HG02938 (cell line): ENCODE results near the gene HAND2.

ENCODE experiments used
- ATAC-seq: cut with Tn5 transposase; IDR thresholded peaks from one replicate; pipeline ENCODE4 v1.9.1; 2021; ENCODE audit warnings: mild to moderate bottlenecking, moderate library complexity; ENCODE audit not compliant: unreplicated experiment

HAND2 gene

DNA sequence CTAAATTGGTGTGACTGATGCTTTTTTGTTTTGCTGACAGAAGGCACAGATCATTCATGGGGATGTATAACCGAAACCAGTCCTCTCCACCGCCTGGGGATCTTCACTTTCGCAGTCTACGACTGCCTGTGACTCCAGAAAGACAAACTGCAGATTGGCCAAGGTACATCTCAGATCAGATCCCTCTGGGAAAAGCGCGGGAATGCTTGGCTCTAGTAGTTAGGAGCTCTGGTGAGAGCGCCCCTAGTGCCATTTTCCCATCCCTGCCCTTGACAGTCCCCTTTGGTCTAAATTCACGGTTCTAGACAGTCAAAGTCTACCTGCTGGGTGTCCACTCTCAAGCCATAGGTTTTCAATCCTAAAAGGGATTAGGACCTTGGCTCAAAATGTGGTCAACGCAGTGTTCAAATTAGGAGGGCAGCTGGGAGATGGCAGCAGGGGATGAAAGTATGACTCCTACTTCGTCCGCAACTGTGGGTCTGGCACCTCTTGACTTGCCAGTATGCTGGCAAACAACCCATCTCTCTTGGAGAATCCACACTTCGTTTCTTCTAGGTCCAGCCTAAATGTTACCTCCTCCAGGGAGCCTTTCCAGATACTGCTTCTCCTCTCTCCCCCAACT, 6.9 kb upstream of the HAND2 start:
- no peak for ATAC-seq

DNA sequence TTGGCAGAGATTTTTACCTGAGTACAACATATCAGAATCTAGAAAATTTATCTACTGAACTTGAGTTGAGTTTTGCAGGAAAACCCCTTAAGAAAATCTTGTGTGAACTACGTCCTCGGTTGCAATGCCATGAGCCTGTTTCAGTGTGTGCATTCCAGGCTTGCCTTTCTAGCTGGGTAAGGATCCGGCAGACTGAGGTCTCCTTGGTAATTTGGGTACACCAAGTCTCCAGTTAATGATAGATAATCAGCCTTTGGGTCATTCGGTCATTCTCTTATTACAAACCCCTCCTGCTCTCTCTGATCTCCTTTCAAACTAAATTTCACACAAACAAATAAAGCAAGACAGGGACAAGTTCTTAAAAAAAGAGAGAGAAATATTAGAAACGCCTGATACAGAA, 5.9 kb upstream of the HAND2 start:
- ATAC-seq, result no peak

DNA sequence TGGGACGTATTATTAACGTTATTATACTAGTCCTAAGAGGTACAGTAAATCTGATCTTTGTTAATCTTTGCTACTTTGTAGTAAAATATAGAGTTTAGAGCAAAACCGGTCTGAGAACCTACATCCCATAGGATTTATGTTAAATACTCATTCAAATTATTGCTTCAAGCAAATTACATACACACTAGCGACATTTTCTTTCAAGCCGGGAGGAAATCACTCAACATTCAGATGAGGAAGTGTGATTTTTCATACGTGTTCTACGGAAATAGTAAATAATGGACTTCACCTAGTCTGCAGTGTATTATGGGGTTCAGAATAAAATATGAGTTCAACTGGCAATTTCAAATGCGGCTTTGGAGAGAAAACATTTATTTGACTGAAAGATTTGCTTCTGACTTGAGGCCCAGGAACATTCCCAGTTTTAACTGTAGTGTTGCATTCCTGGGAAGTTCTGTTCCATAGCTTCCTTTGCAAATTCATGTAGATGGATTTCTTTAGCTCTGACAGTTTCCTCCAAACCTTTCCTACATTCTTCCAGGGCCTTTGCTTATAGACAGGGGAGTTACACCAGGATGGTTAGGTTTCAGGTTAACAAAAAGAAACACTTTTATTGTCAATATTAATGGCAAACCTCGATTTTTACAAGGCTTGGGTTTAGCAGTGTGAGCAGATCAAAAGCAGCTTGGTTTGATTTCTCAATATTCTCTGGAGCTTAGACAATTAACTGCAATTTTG, 5.3 kb upstream of the HAND2 start:
- ATAC-seq, result no peak

DNA sequence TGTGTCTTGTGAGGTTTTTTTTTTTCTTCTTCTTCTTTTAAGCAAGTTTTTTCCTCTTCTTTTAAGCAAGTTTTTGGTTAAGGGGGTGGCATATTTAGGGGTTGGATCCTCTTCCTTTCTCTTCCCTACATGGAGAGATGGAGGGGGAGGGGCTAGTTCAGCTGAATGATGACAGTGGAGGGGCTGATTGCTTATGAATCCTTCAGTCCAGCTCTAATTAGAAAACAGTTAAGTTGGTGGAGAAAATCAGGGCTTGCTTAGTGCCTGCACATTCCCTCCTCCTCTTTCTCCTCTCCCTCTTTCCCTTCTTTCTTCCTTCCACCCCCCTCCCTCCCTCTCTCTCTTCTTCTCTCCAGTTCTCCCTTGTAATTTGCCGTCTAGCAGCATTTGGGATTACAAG, 4.4 kb upstream of the HAND2 start:
- ATAC-seq, result no peak

DNA sequence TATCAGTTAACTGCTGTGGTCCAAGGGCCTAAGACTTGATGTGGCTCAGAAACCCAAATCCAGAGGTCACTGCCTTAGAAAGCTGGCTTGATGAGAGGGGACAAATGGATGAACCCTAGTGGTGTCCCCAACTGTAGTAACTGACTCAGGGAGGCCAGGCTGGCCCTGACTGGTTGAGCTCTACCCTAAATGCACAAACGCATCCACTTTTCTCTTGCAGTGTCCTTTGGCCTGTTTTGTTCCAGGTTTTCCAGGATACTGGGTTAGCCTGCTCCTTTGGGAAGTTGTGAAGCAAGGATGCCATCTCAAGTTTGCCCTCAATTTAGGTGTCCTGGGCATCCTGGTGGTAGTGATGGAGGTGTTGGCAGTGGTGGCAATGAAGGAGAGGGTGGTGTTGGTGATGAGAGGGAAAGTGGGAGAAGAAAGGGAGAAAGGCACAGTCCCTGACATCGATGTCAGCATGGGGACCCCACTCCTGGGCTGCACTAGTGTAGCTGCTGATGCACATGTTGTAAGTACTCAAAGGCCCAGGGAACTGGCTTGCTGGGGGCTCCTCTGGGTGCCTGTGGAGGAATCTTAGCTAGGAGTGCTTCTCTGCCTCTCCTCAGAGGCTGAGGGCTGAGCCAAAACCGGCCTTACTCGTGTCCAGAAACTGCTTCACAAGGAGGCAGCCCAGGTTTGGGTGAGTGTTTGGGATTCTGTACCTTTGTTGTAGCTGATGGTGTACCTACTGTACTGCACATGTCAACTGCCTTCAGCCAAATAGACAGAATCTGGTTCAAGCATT, 2.9 kb upstream of the HAND2 start:
- ATAC-seq, result no peak

DNA sequence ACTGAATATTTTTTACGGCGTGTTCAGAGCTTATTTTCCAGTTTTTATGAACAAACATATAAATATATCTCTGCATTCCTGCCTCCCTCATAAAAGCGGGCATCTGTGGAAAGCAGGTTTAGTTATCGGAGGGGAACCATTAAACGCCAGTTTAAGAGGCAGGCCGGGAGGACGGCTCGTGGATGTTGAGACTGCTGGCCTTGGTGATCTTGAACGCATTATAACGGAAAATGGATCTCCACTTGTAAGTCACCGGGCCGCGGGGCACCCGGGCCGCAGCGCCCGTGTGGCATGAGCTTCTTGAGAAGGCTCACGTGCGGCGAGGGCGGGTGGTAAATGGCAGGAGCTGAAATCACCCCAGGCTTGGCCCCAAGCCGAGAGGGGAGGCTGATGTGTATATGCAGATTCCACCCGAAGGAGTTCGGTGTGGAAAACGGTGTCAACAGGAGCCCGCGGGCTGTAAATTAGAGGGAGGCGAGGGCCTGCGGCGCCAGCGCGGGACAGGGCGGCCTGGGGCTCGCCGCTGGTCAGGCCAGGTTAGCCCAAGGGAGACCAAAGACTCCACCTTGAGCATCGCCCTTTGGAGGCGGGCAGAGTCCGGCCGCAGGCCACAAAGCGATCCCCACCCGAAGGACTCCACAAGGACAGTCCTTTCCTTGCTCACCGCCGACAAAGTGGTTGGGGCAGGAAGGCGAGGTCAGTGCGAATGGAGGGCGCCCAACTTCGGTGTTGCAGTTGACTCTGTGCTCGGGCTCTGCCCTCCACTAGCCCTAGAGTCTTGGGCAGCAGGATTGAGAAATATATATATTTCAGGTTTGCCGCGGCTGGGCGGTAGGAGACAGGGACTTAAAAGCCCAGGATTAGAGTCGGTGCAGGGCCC, 1.3 kb upstream of the HAND2 start:
- ATAC-seq, result no peak

DNA sequence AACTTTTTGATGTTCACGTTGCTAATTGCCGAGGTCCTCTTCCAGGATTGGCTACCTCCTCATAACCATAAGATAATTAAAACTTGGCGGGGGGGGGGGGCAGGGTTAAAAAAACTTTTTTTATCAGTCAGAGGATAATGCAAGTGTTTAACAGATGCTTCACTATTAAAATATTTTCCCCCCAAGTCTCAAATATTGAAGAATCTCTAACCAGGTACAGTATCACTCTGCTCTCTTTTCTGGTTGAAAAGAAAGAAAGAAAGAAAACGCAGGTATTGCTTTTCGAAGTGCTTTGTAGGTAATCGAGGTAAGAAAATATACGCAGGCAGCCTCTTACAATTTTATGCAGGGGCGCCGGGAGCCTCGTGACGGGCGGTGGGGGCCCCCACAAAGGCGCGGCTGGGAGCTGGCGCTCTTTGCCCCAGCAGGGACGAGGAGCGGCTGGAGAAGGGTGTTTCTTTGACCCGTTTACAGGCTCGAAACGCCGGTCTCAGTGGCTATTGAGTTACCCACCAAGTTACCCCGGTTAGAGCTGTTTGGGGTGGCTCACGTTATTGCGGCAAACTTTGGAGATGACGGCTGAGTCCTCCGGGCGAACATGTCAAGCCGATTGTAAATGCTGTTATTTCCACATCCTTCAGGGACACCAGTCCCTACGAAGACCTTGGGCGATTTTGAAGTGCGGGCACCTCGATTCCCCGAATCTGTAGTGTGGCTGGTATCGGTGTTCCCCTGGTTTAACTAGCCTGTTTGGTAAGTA, 477 bp upstream of the HAND2 start:
- ATAC-seq, result no peak

DNA sequence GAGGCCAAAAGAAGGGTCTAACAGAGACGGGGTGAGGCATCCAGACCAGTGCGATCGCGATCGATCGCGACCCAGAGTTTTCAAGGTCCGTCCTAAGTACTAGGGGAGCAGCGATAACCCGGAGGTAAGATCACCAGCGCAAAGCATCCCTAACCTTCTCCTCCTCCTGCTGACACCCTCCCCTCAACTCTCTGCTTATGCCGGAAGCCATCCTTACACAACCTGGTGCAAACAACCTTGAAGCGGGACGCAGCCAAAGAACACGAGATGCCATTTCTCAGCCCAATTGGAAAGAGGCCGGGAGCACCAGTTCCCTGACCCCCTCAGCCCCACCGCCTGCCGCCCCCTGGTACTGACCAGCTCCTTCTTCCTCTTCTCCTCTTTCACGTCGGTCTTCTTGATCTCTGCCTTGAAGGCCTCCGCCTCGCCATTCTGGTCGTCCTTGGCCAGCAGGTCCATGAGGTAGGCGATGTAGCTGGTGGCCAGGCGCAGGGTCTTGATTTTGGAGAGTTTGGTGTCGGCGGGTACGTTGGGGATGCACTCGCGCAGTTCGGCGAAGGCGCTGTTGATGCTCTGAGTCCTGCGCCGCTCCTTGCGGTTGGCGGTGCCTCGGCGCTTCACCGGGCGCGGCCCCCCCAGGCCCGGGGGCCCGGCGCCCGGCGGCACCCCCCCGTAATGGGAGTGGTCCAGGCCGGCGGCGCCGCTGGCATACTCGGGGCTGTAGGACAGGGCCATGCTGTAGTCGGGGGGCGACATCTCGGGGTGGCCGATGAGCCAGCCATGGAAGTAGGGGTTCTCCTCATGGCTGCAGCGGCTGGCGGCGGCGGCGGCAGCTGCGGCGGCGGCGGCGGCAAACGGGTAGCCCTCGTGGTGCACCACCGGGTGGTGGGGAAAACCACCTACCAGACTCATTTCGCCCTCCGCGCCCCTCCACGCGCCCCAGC, 1.4 kb downstream of the HAND2 start:
- ATAC-seq, result no peak

DNA sequence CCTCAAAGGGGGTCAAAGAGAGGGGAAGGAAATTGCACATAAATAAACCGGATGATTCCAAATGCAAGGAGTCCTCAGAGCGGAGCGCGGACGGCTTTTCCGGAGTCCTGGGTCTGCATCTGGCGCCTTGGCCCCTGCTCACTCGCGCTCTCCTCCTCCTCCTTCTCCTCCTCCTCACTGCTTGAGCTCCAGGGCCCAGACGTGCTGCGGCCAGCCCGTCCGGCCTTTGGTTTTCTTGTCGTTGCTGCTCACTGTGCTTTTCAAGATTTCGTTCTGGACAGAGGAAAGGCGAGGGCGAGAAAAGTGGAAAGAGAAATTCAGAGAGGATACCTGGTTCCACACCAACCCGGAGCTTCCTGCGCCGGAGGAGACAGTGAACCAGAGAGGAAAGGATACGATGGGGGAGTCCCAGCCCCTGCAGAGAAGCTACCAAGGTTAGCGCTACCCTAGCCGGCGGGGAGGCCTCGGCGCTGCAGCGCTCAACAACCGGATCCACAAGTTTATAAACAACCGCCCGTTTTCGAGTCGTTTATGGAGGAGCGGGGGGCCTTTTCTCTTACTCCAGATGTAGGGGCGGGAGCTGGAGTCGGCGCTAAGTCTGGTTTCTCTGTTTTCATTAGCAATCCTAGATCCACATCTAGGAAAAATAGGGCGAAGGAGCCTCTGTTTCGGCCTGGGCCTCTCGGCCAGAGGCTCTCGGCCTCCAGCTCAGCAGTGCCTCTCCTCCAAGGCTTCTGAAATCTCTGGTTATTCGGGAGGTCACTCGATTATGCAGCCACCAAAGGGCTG, 2.7 kb downstream of the HAND2 start:
- no peak for ATAC-seq

DNA sequence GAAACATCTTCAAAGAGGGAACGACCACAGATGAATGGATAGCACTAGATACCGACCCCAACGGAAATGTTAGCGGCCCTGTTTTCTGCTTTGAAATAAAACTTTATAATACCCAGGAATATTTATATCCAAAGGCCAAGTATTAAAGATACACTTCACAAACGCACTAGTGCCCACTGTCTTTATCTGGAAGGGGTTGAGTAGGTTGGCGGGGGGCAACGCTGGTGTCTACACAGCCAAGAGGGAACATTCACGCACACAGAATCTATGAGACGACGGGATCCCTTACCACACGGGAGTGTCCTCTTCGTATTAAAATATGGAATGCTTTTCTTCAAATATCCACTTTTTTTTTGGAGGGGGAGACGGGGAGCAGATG, 3.3 kb downstream of the HAND2 start:
- ATAC-seq, result no peak

DNA sequence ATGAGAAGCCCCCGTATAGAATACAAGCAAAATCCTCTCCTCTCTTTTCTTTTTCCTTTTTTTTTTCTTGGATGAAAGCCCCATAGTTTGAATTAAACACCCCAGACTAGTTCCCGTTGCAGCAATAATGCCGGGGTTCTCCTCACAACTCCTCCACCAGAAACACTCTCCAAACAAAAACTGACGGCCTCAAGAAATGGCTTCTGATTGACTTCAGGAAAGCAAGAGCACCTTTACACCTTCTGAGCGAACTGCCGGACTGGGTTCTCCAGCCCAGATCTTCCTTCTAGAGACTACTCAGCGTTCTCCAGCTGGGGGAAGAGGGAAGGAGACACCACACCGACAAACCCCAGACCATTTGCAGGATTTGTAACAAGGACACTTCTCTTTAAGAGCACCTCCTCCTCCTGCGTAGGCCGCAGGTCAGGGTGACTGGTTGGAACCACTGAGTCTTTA, 4.0 kb downstream of the HAND2 start:
- no peak for ATAC-seq

DNA sequence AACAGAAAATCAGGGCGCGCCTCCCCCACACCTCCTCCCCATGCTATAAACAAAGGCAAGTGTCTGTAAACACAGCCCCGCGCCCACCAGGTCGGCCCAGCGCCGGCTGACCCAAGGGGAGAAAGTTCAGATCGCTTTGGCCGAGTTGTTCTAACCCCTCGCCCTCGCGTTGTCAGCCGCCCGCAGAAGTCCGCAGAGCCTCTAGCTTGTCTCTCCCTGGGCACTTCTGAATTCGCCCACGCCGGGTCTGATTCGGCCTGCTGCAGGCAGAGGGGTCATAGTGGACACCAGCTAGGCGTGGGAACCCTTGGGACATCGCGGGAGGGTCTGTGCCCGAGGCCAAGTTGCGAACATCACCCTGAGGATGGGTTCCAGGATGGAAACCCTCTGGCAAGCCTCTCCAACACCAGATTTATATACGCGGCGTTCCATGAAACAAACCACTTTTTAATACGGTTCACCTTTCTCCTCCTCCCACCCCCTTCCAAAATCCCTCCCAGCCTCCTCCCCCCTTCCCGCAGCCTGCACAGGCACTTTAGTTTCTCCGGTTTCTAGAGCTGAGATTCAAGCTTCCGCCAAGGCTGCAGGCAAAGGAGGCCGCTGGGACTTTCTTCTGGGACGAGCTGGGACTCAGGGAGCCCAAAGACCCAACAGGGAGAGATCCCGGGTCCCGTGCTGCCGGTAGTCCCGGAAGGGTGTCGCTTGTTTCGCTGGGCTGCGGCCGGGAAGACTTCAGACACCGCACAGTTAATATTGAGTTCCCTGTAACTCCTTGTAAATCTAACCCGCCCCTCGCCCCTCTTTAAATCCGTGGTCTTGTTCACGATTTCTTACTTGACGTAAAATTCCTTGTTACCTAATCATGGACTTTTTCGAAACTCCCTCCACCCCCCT, 4.7 kb downstream of the HAND2 start:
- no peak for ATAC-seq

DNA sequence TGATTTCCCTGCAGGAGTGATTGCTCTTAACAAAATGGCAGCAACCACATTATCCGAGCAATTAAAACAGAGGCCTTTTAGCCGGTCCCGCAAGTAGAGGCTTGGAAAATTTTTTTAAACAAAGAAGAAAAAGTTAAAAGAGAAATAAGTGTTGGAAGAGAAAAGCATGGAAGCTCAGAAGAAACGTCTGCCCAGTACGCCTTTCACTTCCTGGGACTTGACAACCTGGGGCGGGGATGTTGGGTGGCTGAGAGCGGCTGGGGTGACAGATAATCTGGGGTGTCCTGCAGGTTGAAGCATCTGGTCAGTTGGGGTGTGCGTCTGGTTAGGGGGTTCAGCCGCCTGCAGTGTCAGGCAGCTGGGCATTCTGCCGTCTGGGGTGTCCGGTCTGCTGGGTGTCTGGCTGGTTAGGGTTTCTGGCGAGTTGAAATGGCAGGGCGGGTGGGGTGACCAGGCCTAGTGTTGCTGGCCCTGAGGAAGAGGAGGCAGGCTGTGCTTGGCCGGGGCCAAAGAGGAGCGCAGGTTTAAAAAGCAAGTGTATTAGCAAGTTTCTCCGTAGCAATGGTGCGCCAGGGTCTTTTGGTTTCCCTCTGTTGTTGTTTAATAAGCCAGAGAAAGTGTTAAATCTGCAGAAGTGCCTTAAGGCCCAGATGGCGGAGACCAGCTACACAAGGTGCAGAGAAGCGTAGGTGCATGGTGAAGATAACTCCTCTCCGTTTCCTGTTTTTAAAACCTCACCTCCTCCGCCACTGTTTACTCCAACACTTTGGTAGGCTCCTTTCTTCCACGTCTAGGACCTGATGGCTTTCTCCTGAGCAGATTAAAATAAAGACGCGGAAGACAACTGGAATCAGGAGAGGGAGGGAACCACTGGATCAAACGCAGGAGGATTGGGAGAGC, 5.6 kb downstream of the HAND2 start:
- no peak for ATAC-seq

DNA sequence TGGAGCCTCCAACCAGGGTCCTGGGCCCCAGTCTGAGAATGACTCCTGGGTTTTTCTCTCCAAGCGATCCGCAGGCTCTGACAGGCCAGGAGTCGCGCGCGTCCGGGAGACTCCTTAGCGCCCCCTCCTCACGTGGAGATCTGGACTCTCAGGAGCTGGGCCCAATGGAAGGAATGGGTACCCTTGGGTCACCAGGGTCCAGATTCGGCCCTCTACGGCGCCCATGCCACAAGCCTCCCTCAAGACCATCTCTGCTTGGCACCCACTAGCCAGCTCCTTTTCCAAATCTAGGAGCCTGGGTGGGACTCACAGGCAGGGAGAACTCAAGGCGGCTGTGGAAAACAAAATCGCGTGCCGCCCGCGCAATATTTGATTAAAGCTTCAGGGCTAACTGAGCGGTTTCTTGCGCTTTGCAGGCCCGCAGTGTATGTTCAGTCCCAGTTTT, 7.1 kb downstream of the HAND2 start:
- no peak for ATAC-seq

DNA sequence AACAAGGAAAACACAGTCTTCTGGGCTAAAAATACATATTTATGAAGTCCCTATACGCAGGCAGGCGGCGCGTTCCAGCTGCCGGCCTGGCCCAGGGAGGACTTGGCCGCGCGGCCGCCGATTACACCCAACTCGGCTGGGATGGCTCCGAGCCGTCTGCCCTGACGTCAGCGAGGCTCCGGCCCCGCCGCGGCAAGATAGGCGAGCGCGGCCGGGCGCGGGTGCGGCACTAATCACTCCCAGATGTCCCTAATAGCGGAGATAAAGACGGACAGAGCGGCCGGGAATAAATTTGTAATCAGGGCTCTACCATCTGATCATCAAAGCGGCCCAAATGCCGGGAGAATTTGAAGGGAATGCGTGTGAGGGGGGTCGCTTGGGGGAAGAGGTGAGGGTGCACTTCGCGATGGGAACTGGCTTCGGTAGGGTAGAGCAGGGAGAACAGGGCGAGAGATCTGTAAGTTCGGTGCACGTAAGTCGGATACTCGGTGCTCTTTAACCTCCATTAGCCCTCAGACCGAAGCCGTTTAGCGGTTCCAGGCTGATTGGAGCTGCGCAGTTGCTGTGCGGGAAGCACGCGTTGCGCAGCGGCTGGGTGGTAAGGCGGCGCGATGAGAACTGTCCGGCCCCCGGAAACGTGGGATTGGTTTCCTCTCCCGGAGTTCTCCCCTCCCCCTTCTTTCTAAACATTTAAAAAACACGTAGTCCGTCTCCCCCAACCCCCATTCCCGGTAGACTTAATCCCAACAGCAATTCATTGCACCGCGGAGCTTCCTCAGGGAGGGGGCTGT, 7.7 kb downstream of the HAND2 start:
- ATAC-seq, result no peak
